ENCODE measurements around the gene MLF2. TPM values are rescaled to one million over a fixed set of nuclear protein-coding genes. Genes with fewer than 3 reads are reported as not detected.

MLF2 gene
- total RNA-seq, 1 donor from 2014 or later = 162 TPM

- Mint-ChIP-seq H3K36me3 (ENCODE audit: unreplicated experiment) (peaks cover 3% of the 10 kb centered on the region), H3K9me3 (ENCODE audit: unreplicated experiment) (no peaks in the 10 kb centered on the region), H3K4me3 (ENCODE audit: unreplicated experiment) (peak overlapping the region; percentile 76), H3K4me1 (ENCODE audit: unreplicated experiment) (peaks cover 13% of the 10 kb centered on the region), H3K27me3 (ENCODE audit: unreplicated experiment) (no peaks in the 10 kb centered on the region), H3K27ac (ENCODE audit: unreplicated experiment) (peak overlapping the region; percentile 80)
- peak; percentile 97 for DNase-seq (ENCODE audit: extremely low spot score, unreplicated experiment)
- peak; percentile 96 for TF ChIP-seq CTCF (IDR thresholded peaks at IDR 0.05)
Measured at GRCh38 chr12:6778574-6779550, 25.9 kb upstream of the MLF2 start.

GRCh38 chr12:6778217-6778573 is 25.3 kb upstream of the MLF2 start:
- peak overlapping the region; percentile 80 for H3K27ac Mint-ChIP-seq (ENCODE audit: unreplicated experiment)
- no peak for DNase-seq (ENCODE audit: extremely low spot score, unreplicated experiment)

GRCh38 chr12:6777386-6777785 is 24.4 kb upstream of the MLF2 start:
- Mint-ChIP-seq H3K9me3 (ENCODE audit: unreplicated experiment) (no peaks in the 10 kb centered on the region), H3K4me1 (ENCODE audit: unreplicated experiment) (peaks cover 13% of the 10 kb centered on the region), H3K27me3 (ENCODE audit: unreplicated experiment) (no peaks in the 10 kb centered on the region), H3K27ac (ENCODE audit: unreplicated experiment) (no peak overlapping the region), H3K36me3 (ENCODE audit: unreplicated experiment) (peaks cover 3% of the 10 kb centered on the region), H3K4me3 (ENCODE audit: unreplicated experiment) (no peak overlapping the region)
- no peak for DNase-seq (ENCODE audit: extremely low spot score, unreplicated experiment)
- no peak for TF ChIP-seq CTCF (IDR thresholded peaks at IDR 0.05)

More at GRCh38 chr12:6778217-6778573, 25.3 kb upstream of the MLF2 start:
- no peak for TF ChIP-seq CTCF (IDR thresholded peaks at IDR 0.05)
- Mint-ChIP-seq H3K27me3 (ENCODE audit: unreplicated experiment) (no peaks in the 10 kb centered on the region), H3K4me1 (ENCODE audit: unreplicated experiment) (peaks cover 13% of the 10 kb centered on the region), H3K4me3 (ENCODE audit: unreplicated experiment) (peak overlapping the region; percentile 76), H3K9me3 (ENCODE audit: unreplicated experiment) (no peaks in the 10 kb centered on the region), H3K36me3 (ENCODE audit: unreplicated experiment) (peaks cover 3% of the 10 kb centered on the region)

GRCh38 chr12:6775185-6776174 is 22.5 kb upstream of the MLF2 start:
- Mint-ChIP-seq H3K27me3 (ENCODE audit: unreplicated experiment) (no peaks in the 10 kb centered on the region), H3K36me3 (ENCODE audit: unreplicated experiment) (peaks cover 12% of the 10 kb centered on the region), H3K9me3 (ENCODE audit: unreplicated experiment) (no peaks in the 10 kb centered on the region), H3K27ac (ENCODE audit: unreplicated experiment) (no peak overlapping the region), H3K4me3 (ENCODE audit: unreplicated experiment) (no peak overlapping the region), H3K4me1 (ENCODE audit: unreplicated experiment) (peaks cover 16% of the 10 kb centered on the region)
- no peak for DNase-seq (ENCODE audit: extremely low spot score, unreplicated experiment)
- no peak for TF ChIP-seq CTCF (IDR thresholded peaks at IDR 0.05)
